ENCODE results near the gene VSTM2A.

GRCh38 chr7:54546081-54546985, 4.2 kb downstream of the VSTM2A start:
- TF ChIP-seq HDGF (IDR thresholded peaks at IDR 0.05; ENCODE audit: borderline replicate concordance) (no peak), CTBP1 (IDR thresholded peaks at IDR 0.05; ENCODE audit: borderline replicate concordance) (no peak), SUZ12 (IDR thresholded peaks at IDR 0.05) (no peak), PKNOX1 (IDR thresholded peaks at IDR 0.05) (no peak), TARDBP (IDR thresholded peaks at IDR 0.05) (no peak), FOXK2 (IDR thresholded peaks at IDR 0.05) (no peak), SP1 (IDR thresholded peaks at IDR 0.05) (no peak), BHLHE40 (IDR thresholded peaks at IDR 0.05; ENCODE audit: borderline replicate concordance) (no peak), ELF4 (IDR thresholded peaks at IDR 0.05) (no peak), FOXM1 (IDR thresholded peaks at IDR 0.05; ENCODE audit: borderline replicate concordance) (no peak), NFRKB (IDR thresholded peaks at IDR 0.05) (no peak), ARNT (IDR thresholded peaks at IDR 0.05) (no peak), ZNF384 (IDR thresholded peaks at IDR 0.05) (no peak)
